ENCODE data around the gene ALLC.

ALLC gene

DNA sequence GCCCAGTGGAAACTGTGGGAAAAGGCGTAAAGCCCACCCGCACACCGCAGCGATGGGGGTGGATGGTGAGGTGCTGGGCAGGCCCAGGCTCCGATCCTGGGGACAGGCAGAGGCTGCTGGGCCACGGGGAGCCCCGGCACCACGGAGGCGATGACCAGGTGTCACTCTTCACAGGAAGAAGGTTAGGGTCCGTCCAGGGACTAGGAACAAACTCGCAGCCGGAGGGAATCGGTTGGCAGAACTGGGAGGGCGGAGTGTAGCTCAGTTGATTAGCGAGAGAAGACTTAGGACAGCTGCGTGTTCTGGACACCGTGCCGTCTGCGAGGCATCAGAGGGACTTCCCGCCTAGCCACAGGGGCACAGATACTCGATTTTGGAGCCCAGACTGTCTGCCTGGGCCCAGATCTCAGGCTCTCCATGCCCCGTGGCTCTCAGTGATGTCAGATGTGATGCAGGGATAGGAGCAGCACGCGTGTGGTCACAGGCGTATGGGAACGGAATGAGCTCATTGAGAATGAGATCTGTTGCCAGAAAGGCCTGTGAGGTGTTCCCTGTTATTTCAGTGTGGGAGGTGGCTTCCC lies 16.1 kb upstream of the ALLC start:
- DNase-seq: peak; percentile 17

DNA sequence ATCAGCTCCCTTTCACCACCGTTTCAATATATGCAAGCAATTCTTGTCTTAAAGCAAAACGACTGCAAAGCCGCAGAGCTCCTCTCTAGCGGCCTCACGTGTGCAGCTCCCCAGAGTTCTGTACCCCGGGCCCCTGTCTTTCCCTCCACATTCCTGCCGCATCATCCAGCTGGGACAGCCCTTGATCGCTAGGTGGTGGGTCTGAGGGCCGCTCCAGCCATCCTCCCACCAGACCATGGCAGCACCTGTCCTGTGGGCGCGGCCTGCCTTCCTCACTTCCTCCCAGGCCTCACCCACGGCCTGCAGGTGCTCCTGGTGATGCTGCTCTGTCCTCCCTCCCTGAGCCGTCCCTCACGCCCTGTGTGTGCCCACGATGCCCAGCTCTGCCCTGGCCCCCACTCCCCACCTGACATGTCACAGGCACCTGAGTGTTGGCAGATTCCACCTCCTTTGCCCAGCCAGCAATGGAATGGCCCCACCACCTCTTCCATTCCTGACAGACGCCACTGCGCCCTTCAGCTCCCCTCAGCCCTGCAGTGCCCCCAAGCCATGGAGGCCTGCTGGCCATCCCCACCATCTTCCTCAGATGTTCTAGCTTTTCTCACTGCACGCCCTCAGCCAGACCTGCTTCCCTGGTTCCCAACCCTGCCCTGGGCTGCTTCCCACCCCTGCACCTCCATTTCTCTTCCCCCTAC lies 15.3 kb upstream of the ALLC start:
- peak; percentile 6 for DNase-seq

DNA sequence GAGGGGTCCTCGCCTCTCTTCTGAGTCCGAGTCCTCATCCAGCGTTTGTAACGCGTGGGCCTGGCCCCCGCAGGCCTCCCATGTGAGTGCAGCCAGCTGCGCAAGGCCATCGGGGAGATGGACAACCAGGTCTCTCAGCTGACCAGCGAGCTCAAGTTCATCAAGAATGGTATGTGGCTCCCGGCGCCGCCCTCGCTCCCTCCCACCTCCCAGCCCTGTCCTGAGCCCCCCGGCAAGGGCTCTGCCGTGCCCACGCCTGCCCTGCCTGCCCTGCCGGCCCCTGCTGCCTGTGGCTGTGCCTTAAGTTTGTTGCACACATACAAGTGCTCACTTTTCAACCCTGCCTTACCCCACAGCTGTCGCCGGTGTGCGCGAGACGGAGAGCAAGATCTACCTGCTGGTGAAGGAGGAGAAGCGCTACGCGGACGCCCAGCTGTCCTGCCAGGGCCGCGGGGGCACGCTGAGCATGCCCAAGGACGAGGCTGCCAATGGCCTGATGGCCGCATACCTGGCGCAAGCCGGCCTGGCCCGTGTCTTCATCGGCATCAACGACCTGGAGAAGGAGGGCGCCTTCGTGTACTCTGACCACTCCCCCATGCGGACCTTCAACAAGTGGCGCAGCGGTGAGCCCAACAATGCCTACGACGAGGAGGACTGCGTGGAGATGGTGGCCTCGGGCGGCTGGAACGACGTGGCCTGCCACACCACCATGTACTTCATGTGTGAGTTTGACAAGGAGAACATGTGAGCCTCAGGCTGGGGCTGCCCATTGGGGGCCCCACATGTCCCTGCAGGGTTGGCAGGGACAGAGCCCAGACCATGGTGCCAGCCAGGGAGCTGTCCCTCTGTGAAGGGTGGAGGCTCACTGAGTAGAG lies 14.4 kb upstream of the ALLC start:
- DNase-seq: peak; percentile 12

DNA sequence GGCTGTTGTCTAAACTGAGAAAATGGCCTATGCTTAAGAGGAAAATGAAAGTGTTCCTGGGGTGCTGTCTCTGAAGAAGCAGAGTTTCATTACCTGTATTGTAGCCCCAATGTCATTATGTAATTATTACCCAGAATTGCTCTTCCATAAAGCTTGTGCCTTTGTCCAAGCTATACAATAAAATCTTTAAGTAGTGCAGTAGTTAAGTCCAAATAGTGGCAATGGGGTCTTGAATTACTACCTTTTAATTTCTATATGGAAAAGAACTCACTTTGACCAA lies 13.8 kb upstream of the ALLC start:
- DNase-seq: no peak

DNA sequence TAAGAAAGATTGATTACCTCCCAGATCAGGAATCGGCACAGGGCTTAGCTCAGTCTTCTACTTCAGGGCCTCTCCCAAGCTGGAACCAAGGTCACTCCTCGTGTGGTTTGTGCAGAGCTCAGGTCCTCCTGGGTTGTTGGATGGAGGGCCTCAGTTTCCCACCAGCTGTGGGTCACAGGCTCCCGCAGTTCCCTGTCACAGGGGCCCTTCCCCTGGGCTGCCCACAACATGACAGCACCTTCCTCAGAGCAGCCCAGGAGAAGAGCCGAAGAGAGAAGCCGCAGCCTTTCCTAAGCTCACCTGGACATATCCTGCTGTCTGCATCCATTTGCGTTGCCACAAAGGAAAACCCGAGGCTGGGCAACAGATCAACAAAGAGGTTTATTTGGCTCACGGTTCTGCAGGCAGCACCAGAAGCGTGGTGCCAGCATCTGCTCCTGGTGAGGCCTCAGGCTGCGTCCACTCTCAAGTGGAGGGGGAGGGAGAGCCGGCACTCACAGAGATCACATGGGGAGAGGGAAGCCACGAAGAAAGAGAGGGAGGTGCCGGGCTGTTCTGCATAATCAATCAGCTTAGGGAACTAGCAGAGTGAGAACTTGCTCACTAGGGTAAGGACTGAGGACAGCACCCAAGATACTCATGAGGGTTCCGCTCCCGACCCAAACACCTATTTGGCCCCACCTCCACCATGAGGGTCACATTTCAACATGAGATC lies 13.0 kb upstream of the ALLC start:
- DNase-seq: no peak

DNA sequence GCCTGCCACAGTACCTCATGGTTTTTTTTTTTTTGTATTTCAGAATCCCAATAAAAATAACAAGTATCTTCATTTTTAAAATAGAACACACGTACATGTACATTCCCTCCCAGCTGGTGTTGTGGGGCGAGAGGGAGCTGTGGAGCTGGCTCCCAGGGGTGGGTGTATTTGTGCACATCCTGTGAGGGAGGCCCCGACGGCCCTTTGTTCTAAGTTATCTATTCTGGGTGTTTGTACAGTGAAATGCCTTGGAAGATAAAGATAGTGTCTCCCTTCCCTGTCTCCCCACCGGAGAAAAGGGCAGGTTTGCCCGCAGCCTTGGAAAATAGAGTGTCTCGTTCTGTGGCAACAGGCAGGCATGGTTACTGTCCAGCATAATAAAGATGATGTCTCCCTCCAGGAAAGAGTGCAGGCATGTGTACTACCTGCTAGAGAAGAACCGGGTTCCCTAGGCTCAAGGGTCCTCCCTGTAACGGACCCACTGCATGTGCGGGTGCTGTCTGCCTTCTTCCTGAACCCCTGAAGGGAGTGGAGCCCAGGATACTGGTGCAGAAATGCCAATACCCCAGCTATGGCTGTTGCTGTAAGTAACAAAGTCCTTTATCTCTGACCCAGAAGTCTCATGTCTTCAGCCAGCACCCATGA lies 12.1 kb upstream of the ALLC start:
- DNase-seq: no peak

DNA sequence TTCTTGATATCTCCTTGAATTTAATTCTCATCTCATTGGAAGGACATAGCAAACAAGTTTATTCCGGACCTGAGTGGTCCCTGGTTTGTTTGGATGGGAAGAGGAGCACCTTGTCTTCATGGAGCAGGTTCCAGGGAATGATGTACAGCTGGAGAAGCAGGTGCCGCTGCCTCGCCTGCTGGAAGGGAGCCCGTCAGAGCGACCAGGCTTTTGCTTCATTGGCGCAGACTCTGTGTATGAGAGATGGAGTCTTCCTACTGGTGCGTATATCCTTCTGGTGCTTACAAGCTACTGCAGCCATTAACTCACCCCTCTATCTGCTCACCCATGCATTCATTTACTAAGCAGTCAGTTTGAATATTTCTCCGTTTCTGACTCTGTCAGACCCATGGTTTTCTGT lies 11.6 kb upstream of the ALLC start:
- no peak for DNase-seq

DNA sequence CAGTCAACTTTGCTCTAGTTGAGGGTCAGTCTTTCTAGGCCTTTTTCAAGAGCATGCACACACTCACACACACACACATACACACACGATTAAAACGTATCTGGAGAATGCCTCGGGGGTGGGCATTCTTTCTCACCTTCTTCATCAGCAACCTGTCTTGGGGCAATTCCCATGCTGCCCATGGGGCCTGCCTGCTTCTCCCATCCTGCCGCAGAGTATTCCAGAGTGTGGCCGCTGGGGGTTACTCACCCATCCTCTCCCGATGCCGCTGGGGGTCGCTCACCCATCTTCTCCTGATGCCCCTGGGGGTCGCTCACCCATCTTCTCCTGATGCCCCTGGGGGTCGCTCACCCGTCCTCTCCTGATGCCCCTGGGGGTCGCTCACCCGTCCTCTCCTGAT lies 10.8 kb upstream of the ALLC start:
- no peak for DNase-seq

DNA sequence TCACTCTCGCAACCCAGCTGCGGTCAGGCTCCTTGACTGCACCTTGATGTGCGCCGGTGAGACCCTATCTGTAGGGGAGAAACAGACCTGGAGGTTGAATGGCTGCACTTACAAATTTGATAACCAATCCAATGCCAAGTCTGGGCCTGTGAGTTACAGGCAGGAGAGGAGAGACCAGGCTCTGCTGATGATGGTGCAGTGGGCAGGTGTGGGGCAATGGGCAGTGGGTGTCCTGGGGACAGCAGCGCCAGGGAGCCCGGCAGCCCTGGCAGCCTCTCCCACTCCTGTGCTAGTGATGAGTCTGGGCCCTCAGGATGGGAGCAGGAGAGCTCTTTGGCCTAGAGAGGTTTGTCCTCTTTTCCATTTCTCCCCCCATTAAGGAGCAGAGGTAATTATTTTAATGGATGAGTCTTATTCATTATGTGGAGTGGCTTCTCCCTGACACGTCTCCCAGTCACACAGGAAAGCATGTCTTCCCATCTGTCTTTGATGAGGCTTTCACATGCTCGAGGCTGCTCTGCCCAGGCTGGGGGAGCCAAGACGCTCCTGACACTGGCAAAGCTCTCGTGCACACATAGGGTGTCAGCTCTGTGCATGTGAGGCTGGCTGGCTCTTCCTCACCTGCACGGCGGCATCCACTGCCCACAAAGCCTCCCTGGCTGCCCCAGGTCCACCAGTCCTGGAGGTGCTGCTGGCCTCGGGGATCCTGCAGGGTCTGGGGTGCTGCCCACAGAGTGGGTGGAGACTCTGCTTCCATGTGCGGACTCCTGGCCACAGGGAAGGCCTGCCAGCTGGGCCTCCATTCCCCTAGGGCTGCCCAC lies 10.0 kb upstream of the ALLC start:
- DNase-seq: no peak

DNA sequence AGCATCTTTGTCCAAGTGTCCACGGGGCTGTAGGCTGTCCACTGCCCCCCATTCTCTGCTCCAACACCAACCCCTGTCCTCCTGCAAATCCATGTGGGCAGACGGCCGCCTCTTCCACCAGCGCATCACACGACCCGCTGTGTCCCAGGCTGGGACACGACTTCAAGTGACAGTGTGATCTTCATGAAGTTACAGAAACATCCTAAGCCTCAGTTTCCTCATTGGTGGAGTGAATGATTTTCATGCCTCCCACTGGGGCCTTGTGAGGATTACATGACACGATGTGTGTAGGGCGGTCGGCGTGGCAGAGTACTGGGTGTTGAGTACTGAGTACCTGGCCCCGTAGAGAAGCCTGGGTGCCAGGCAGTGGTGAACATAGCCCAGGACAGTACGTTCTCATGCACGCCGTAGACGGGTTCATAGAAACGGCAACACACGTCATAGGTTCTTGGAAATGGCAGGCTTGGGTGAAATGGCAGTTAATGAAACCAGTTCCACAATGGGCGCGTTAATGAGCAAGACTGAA lies 9.3 kb upstream of the ALLC start:
- no peak for DNase-seq

DNA sequence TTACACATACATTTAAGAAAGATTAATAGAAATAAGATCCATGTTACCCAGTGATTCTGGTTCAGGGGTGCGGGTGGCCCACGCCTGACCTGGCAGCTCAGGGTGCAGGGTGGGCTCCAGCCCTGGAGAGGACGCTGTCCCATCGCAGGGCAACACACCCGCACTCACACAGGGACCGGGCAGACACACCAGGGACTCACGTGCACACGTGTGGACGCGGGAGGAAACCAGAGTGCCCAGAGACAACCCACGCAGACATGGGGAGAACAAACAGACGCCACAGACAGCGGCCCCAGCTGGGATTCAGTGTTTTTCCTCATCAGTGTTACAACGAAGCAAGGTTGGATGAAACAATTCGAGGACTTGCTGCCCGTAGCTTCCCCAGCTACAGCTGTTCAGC lies 8.4 kb upstream of the ALLC start:
- no peak for DNase-seq

DNA sequence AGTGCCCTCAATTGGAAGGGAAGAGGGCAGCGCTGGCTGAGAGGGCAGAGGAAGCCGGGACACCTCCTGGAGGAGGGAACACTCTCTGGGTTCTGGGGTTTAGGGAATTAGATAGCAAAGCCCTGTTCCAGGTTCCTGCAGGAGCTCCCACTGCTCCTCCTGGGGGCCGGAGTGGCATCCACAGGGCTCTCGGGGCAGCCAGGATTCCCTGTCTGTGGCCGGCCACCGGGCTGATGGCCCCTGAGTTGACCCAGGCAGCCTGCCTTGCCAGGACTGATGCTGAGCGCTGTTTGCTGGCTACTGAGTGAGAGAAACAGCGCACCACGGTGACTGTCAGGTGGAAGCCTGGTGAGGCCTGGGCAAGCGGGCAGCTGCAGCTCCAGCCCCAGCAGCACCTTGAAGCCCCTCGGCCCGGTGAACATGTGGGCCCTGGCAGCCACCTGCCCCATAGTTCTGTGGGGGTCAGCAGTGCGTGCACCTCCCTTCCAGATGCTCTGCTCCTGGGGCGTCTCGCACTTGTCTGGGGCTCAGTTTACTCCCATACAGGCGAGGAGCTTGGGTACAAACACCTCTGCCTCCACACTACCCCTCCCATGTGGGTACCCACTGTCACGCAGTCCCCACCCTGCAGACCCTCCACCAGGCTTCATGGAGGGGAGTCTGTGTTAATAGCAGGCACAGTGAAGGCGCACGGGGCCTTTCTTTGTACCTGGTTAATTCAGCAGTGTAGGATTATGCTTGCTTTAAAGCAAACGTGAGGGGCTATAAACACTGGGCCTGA lies 7.7 kb upstream of the ALLC start:
- no peak for DNase-seq

DNA sequence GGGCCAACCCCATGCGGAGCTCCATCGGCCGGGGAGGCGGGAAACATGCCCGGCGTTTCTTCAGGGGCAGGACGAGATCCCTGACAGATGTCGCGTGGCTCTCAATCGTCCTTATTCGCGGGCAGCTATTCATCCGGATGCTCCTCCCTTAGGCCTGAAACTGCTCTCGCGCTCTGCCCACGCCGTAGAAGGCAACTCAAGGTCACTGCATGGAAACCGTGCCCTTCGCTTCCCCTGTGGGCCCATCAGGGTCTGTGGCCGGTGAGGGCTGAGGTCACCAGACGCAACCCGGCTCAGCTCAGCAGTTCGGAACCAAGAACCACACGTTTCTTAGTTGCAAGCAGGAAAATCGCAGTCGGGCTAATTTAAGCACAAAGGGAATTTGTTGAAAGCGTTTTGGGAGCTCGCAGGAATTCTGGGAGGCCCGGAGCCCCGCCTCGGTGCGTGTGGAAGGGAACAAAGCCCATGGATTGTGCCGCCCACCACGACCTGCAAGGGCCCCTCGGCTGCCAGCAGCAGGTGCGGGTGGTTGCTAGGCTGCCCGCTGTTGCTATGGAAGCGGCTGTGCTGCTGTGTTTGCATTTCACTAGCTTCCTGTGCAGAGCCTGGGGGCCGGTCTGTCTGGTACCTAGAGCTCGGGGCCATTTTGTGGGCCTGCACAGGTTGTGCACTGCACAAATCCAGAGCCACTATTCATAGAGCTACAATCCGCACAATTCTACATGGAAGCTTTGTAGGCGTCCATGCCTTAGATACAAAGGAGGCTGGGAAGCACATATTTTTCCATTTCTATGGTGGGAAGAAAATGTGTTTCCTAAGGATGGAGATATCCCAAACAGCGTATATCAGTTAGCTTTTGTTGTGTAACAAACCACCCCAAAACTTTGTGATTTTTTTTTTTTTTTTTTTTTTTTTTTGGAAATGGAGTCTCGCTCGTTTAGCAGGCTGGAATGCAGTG lies 6.0 kb upstream of the ALLC start:
- DNase-seq: peak; percentile 74

DNA sequence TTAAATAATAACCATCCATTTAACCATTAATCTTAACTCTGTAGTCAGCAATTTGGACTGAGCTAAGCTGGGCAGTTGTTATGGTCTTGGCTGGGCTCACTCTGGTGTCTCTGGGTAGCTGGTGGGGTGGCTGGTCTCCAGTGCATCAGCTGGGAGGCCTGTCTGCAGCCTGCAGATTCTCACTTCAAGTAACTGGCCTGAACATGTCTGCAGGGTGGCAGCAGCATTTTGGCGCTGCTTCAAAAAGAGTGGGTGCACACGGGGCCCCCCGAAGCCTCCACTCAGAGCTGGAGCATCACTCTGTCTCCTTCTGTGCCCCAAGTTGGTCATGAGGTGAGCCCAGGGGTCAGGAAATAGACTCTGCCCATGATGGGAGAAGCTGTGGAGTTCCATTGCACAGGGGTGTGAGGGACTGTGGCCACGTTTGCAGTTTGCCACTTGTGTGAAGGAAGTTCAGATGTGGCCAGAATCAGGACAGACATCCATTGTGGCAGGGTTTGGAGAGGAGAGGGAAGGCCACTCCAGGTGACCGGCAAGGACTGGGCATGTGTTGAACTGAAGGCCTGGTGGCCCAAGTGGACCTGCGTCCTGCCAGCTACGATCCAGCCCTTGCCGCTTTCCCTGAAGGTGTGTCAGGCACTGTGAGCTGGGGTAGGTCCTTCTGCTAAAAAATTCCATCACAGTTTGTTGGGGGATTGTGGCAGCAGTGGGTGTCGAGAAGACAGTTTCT lies 4.9 kb upstream of the ALLC start:
- DNase-seq: no peak

DNA sequence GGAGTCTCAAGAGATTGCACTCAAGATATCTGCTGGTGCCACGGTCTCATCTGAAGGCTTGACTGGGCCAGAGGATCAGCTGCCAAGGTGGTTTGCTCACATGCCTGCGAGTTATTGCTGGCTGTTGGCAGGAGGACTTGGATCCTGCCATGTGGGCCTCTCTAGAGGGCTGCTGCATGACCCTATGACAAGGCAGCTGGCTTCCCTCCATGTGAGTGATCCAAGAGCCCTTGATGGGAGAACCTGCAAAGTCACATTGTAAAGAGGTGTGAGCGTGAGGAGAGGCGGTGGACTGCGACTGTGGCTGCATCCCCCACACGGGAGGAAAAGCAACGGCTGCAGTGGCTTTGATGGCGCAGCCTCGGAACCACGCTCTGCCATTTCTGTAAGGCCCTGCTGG lies 4.0 kb upstream of the ALLC start:
- no peak for DNase-seq

DNA sequence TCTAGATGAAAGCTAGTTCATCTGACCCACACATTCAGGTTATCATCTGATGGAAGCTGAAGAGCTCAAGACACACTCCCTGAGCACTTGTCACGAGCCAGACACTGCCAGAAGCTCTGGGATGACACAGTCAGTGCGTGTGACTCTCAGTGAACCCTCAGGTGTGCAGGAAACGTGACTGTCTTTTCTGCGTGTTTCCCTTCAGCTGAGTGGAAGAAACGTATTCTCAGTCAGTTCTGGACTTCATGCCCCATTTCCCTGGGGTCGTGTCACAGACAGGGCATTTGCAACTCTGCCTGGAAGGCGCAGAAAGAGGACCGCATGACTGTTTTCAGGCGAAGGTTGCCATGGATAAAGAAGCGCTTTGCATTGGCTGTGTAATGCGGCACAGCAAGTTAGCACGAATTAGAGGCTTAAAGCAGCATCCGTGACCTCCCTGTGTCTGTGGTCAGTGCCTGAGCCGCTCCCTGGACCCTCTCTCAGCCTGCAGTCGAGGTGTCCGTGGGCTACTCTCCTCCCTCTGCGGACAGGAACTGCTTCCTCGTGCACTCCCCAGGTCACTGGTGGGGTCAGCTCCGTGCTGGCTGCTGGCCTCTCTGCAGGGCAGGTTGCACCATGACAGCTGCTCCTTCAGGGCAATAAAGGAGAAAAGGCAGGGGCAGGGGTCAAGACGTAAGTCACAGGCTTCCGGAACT lies 3.3 kb upstream of the ALLC start:
- DNase-seq: no peak

DNA sequence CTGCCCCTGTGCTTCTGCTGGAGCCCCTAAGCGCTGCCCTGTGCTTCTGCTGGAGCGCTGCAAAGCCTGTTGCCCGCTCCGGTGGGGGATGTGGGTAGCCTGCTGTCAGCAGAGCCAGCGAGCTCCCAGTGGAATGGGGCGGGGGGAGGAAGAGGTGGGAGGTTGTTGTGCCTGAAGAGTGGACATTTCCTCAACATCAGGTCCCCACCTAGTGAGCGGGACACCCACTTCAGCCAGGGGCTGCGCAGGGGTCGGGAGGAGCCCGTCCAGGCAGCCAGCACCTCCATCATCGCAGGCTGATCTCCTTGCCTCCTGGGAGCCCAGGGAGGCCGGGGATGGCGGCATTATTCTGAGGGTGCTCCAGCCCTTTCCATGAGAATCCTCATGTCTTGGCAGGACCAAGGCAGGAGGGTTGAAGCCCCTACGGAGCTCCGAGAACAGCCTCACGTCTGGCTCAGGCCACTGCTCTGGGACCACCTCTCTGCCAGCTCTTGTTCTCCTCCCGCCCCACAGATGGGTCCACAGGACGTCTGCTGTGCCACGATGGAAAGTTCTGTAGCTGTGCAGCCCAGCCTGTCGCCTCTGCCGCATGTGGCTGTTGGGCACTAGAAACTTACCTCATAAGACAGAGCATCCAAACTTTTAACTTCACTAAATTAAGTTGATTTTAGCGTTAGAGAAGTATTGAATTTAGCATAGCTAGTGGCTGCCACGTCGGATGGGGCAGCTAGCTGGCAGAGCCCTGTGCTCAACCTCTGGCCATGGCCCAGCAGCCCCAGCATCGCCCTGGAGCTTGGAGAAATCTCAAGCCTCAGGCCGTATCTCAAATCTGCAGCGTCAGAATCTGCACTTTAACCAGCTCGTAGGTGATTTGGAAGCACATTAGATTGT lies 1.9 kb upstream of the ALLC start:
- no peak for DNase-seq
